Endodermal cell (in vitro differentiated cells): ENCODE measurements around the gene CAMK2B. TPM values are rescaled to one million over a fixed set of nuclear protein-coding genes. Genes with fewer than 3 reads are reported as not detected.

Experiments
- DNase-seq: peaks from one replicate; pipeline ENCODE4 v3.0.0-alpha.2; 2017
- H3K27ac ChIP-seq: 2 replicates; pipeline ENCODE4 v1.5.1; 2013; ENCODE audit warnings: mild to moderate bottlenecking, low read depth, low read length, moderate library complexity
- H3K27me3 ChIP-seq: 2 replicates; pipeline ENCODE4 v1.6.1; 2013; ENCODE audit warnings: mild to moderate bottlenecking, low read length, moderate library complexity; ENCODE audit not compliant: insufficient read depth, control insufficient read depth, poor library complexity, severe bottlenecking
- H3K36me3 ChIP-seq: 2 replicates; pipeline ENCODE4 v1.7.0; 2013; ENCODE audit warnings: mild to moderate bottlenecking, low read length, moderate library complexity; ENCODE audit not compliant: control insufficient read depth, insufficient read depth
- H3K4me1 ChIP-seq: one replicate; pipeline ENCODE4 v1.7.0; 2013; ENCODE audit warnings: low read length; ENCODE audit not compliant: control insufficient read depth, insufficient read depth
- H3K4me3 ChIP-seq: 2 replicates; pipeline ENCODE4 v1.5.1; 2013; ENCODE audit warnings: mild to moderate bottlenecking, low read length, moderate library complexity
- H3K9ac ChIP-seq: 2 replicates; pipeline ENCODE4 v1.6.1; 2013; ENCODE audit warnings: mild to moderate bottlenecking, low read length, moderate library complexity; ENCODE audit not compliant: poor library complexity, severe bottlenecking; ENCODE audit errors: extremely low read depth
- H3K9me3 ChIP-seq: 2 replicates; pipeline ENCODE4 v1.6.1; 2013; ENCODE audit warnings: mild to moderate bottlenecking, low read length, moderate library complexity; ENCODE audit not compliant: control insufficient read depth
- H3K27ac Mint-ChIP-seq: 2 replicates; pipeline ENCODE4 v1.8.0; 2020; ENCODE audit warnings: mixed read lengths
- H3K27me3 Mint-ChIP-seq: 2 replicates; pipeline ENCODE4 v1.8.0; 2021; ENCODE audit warnings: mild to moderate bottlenecking, mixed read lengths; ENCODE audit not compliant: insufficient read depth
- H3K36me3 Mint-ChIP-seq: 2 replicates; pipeline ENCODE4 v1.8.0; 2020; ENCODE audit warnings: low read depth, mixed read lengths
- H3K4me1 Mint-ChIP-seq: 2 replicates; pipeline ENCODE4 v1.8.0; 2020; ENCODE audit warnings: mixed read lengths
- H3K4me3 Mint-ChIP-seq: 2 replicates; pipeline ENCODE4 v1.8.0; 2020; ENCODE audit warnings: mild to moderate bottlenecking, moderate library complexity, mixed read lengths
- H3K9me3 Mint-ChIP-seq: 2 replicates; pipeline ENCODE4 v1.8.0; 2020; ENCODE audit warnings: mild to moderate bottlenecking, mixed read lengths
- WGBS, 2 experiments: methylation state at CpG; one replicate each; pipeline versions ENCODE4 v1.1.5 to v1.1.7; 2013; ENCODE audit warnings: missing lambda C conversion rate in 2 of 2, mixed read lengths in 1 of 2; ENCODE audit not compliant: insufficient coverage in 1 of 2, insufficient read length in 1 of 2; 5-methylcytosine and 5-hydroxymethylcytosine counted together
- total RNA-seq, 2 donors: library from RNA; stranded (reverse); fragmentation: NEBNext Ultra II Directional in 1 of 2; extraction: Animal tissue kit (Norgen Biotek cat#: 25700) in 1 of 2; gene quantifications; 2 replicates in 1 of 2; 3 replicates in 1 of 2; pipeline ENCODE4 v1.2.1, GENCODE V29; 2021
- TF ChIP-seq, protein P1 (sequence below): fragments of 200-600 bp; sonication (generic); conservative IDR thresholded peaks from 2 replicates; pipeline ENCODE4 v1.5.0; 2021; ENCODE audit warnings: antibody characterized with exemption, mild to moderate bottlenecking

Gene CAMK2B
- total RNA-seq, 2 donors from 2014 or later, result 0.26 TPM; not detected in 1

DNA sequence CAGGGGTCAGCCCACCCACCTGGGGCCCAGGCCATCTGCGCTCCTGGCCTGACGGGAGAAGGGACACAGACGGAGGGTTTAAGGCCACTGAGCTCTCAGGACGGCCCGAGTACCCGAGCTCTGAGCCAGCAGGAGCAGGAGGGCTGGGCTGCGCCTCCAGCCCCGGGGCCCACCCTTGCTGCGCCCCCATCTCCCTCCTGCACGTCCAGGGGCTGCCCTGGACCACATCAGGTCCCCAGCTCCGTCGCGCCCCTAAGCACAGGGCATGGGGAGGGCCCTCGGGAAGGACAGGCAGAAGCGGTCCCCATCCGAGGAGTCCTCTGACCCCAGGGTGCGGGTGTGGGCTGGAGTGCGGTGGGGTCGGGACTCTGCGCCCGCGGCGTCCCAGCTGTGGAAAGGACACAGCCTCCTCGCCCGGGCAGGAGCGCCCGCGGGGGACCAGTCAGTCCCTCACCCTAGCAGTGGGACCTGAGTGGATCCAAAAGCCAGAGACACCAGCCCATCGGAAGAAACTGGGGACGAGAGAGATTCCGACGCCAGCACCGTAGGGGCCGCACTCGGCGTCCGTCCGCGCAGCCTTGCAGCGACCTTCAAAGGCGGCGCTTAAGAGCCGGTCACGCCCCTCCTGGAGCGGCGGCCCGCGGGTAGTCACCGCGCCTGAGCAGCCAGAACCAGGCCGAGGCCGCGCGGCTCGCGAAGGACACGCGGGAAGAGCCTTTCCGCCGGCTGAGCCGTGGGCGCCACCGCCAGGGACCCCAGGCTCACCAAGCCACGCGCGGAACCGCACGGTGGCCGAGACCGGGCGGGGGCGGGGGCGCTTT, 15.9 kb downstream of the CAMK2B start:
- Histone ChIP-seq H3K36me3 (no peaks in the 10 kb centered on the region), H3K4me3 (peak overlapping the region; percentile 29), H3K9ac (no peak overlapping the region), H3K27ac (no peak overlapping the region), H3K4me1 (no peaks in the 10 kb centered on the region), H3K27me3 (peaks cover 42% of the 10 kb centered on the region), H3K9me3 (no peaks in the 10 kb centered on the region)
- 28 to 29% methylated on average over 35 to 73 of the region's 73 CpGs for WGBS, 2 experiments
- TF ChIP-seq, protein P1, sequence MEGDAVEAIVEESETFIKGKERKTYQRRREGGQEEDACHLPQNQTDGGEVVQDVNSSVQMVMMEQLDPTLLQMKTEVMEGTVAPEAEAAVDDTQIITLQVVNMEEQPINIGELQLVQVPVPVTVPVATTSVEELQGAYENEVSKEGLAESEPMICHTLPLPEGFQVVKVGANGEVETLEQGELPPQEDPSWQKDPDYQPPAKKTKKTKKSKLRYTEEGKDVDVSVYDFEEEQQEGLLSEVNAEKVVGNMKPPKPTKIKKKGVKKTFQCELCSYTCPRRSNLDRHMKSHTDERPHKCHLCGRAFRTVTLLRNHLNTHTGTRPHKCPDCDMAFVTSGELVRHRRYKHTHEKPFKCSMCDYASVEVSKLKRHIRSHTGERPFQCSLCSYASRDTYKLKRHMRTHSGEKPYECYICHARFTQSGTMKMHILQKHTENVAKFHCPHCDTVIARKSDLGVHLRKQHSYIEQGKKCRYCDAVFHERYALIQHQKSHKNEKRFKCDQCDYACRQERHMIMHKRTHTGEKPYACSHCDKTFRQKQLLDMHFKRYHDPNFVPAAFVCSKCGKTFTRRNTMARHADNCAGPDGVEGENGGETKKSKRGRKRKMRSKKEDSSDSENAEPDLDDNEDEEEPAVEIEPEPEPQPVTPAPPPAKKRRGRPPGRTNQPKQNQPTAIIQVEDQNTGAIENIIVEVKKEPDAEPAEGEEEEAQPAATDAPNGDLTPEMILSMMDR, result no peak
- DNase-seq, result peak; percentile 87
- no peaks in the 10 kb centered on the region for H3K36me3 Mint-ChIP-seq
- no peaks in the 10 kb centered on the region for H3K4me1 Mint-ChIP-seq
- no peak overlapping the region for H3K27ac Mint-ChIP-seq
- H3K27me3 Mint-ChIP-seq, result peaks cover 48% of the 10 kb centered on the region
- peak overlapping the region; percentile 43 for H3K4me3 Mint-ChIP-seq
- no peaks in the 10 kb centered on the region for H3K9me3 Mint-ChIP-seq

DNA sequence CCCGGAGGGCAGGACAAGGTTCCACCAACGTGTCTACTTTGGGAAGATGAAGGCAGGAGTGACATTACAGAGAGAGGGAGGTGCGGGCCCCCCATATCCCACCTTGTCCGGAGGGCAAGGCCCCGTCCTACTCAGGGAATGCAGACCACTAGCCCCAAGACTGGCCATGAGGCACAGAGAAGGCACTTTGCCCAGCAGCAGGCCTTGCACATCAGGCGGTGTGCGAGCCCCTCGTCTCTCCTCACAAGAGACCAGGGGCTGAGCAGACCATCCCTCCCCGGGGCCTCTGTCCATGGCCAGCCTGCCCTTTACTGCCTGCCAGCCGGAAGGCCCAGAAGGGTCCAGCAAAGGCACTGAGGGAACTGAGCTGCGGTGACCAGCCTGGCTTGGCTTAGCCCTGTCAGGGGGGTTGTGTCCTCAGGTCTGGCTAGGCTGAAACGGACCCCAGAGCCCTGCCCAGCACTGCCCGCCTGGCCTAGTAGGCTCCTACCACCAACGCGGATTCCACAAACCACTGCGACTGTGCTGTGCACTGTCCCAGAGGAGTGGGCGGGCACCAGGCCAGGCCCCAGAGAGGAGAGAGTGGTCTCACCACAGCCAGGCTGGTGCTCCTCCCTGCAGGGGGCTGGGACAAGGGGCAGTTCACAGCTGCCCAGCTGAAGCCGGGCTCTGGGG, 16.7 kb downstream of the CAMK2B start:
- Mint-ChIP-seq H3K9me3 (peaks cover 4% of the 10 kb centered on the region), H3K27ac (no peak overlapping the region), H3K36me3 (no peaks in the 10 kb centered on the region), H3K4me3 (no peak overlapping the region), H3K4me1 (no peaks in the 10 kb centered on the region), H3K27me3 (peaks cover 52% of the 10 kb centered on the region)
- 91 to 97% methylated on average over 10 to 18 of the region's 18 CpGs for WGBS, 2 experiments
- peaks cover 38% of the 10 kb centered on the region for H3K27me3 ChIP-seq
- no peaks in the 10 kb centered on the region for H3K9me3 ChIP-seq
- no peaks in the 10 kb centered on the region for H3K36me3 ChIP-seq
- TF ChIP-seq, protein P1, result no peak
- no peak overlapping the region for H3K27ac ChIP-seq
- H3K9ac ChIP-seq, result no peak overlapping the region
- DNase-seq, result no peak
- no peak overlapping the region for H3K4me3 ChIP-seq
- H3K4me1 ChIP-seq, result no peaks in the 10 kb centered on the region

DNA sequence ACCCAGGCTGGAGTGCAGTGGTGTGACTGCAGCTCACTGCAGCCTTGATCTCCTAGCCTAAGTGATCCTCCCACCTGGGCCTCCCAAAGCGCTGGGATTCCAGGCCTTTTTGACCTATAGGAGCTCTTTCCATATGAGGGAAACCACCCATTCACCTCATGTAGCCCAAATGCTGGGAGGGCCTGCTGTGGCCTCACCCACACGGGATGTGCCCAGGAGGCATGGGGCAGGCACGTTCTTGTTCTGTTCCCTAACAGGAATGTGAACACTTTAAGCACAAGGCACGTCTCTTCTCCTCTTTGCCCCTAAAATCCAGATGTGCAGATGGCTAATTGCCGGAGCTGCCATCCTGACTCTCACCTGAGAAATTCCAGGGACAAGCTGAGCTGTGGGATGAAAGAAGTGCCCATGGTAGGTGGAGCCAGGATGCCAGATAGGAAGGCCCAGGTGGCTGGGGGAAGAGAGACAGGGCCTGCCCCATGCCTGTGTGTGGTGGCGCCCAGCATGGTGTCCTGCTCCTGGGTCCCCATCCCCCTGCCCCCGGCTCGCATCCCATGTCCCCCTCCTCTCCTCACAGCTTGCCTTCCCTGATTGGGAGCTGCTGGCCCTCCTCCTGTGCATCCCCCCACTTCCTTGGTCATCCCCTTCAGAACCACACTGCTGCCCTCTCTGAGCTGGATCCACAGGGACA, 17.3 kb downstream of the CAMK2B start:
- Mint-ChIP-seq H3K27ac (no peak overlapping the region), H3K9me3 (peaks cover 4% of the 10 kb centered on the region)

More for the DNA sequence above, 17.3 kb downstream of the CAMK2B start:
- H3K36me3 ChIP-seq, result no peaks in the 10 kb centered on the region
- TF ChIP-seq, protein P1, result no peak
- no peak overlapping the region for H3K27ac ChIP-seq
- H3K4me1 ChIP-seq, result no peaks in the 10 kb centered on the region
- H3K9me3 ChIP-seq, result no peaks in the 10 kb centered on the region
- Mint-ChIP-seq H3K4me1 (no peaks in the 10 kb centered on the region), H3K36me3 (no peaks in the 10 kb centered on the region), H3K4me3 (no peak overlapping the region), H3K27me3 (peaks cover 54% of the 10 kb centered on the region)
- no peak overlapping the region for H3K9ac ChIP-seq
- peaks cover 38% of the 10 kb centered on the region for H3K27me3 ChIP-seq
- no peak overlapping the region for H3K4me3 ChIP-seq
- peak; percentile 44 for DNase-seq
- whole genome bisulfite sequencing, 2 experiments, result 74 to 78% methylated on average over 6 to 8 of the region's 8 CpGs
